GM21423 (cell line): Measurements from ENCODE around the gene HPRT1.
"Not testable (repeated sequence)": the region's sequence is repeated elsewhere in the genome, so short reads cannot be mapped to it uniquely, and the experiment has no call there.

Source experiments
- ATAC-seq: cut with Tn5 transposase; IDR thresholded peaks from one replicate; pipeline ENCODE4 v1.9.1; 2021; ENCODE audit warnings: mild to moderate bottlenecking, moderate library complexity; ENCODE audit not compliant: unreplicated experiment

Gene HPRT1

GRCh38 chrX:134460005-134460861 lies at the start of gene HPRT1:
Gene HPRT1, plus strand, starts transcription at chrX:134460165. Its CDS starts 147 bp downstream, at chrX:134460312.
- peak; percentile 96 for ATAC-seq

- ATAC-seq, result no peak
These were observed 43.9 kb upstream of the HPRT1 start for GRCh38 chrX:134416087-134416486.

GRCh38 chrX:134418317-134419113 lies 41.5 kb upstream of the HPRT1 start:
- ATAC-seq, result no peak

- ATAC-seq, result no peak
These were observed 40.2 kb upstream of the HPRT1 start for GRCh38 chrX:134419784-134420183.

GRCh38 chrX:134423606-134424005 lies 36.4 kb upstream of the HPRT1 start:
- no peak for ATAC-seq

- no peak for ATAC-seq
These were observed 33.7 kb upstream of the HPRT1 start for GRCh38 chrX:134426281-134426680.

GRCh38 chrX:134431894-134432293 lies 28.1 kb upstream of the HPRT1 start:
- no peak for ATAC-seq

GRCh38 chrX:134435894-134436293 lies 24.1 kb upstream of the HPRT1 start:
- no peak for ATAC-seq

- peak; percentile 80 for ATAC-seq
These were observed 16.9 kb upstream of the HPRT1 start for GRCh38 chrX:134443020-134443419.

GRCh38 chrX:134443461-134443860 lies 16.5 kb upstream of the HPRT1 start:
- ATAC-seq, result no peak

- ATAC-seq, result no peak
These were observed 15.3 kb upstream of the HPRT1 start for GRCh38 chrX:134444681-134445080.

GRCh38 chrX:134452596-134452995 lies 7.4 kb upstream of the HPRT1 start:
- no peak for ATAC-seq

GRCh38 chrX:134453631-134454030 lies 6.3 kb upstream of the HPRT1 start:
- ATAC-seq, result no peak

- ATAC-seq, result no peak
These were observed 5.5 kb upstream of the HPRT1 start for GRCh38 chrX:134454506-134454905.

- no peak for ATAC-seq
These were observed 2.3 kb upstream of the HPRT1 start for GRCh38 chrX:134457708-134458107.

GRCh38 chrX:134459683-134460004 lies 321 bp upstream of the HPRT1 start:
- peak; percentile 8 for ATAC-seq

GRCh38 chrX:134460862-134461220 lies 876 bp downstream of the HPRT1 start:
- ATAC-seq, result peak; percentile 10

- ATAC-seq, result no peak
These were observed 1.5 kb downstream of the HPRT1 start for GRCh38 chrX:134461437-134461836.

- no peak for ATAC-seq
These were observed 3.0 kb downstream of the HPRT1 start for GRCh38 chrX:134462927-134463326.

GRCh38 chrX:134464453-134464852 lies 4.5 kb downstream of the HPRT1 start:
- ATAC-seq, result not testable (repeated sequence)

- no peak for ATAC-seq
These were observed 9.5 kb downstream of the HPRT1 start for GRCh38 chrX:134469486-134469885.

- ATAC-seq, result no peak
These were observed 10.0 kb downstream of the HPRT1 start for GRCh38 chrX:134470013-134470412.
